T-helper 1 cell (primary cell): ENCODE results near the gene ATXN7L3B.
"Not testable (repeated sequence)": the region's sequence is repeated elsewhere in the genome, so short reads cannot be mapped to it uniquely, and the experiment has no call there.

Source experiments
- DNase-seq, 5 donors: peaks; one replicate each; pipeline ENCODE4 v3.0.0-alpha.2; 2012 to 2020
- total RNA-seq, 4 donors: gene quantifications; one replicate each; lab custom pipeline; 2026; lab: John Stamatoyannopoulos, UW

The ATXN7L3B gene, protein sequence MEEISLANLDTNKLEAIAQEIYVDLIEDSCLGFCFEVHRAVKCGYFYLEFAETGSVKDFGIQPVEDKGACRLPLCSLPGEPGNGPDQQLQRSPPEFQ
- total RNA-seq = 153 to 236 (median 183) reads per million in 4 donors

DNA sequence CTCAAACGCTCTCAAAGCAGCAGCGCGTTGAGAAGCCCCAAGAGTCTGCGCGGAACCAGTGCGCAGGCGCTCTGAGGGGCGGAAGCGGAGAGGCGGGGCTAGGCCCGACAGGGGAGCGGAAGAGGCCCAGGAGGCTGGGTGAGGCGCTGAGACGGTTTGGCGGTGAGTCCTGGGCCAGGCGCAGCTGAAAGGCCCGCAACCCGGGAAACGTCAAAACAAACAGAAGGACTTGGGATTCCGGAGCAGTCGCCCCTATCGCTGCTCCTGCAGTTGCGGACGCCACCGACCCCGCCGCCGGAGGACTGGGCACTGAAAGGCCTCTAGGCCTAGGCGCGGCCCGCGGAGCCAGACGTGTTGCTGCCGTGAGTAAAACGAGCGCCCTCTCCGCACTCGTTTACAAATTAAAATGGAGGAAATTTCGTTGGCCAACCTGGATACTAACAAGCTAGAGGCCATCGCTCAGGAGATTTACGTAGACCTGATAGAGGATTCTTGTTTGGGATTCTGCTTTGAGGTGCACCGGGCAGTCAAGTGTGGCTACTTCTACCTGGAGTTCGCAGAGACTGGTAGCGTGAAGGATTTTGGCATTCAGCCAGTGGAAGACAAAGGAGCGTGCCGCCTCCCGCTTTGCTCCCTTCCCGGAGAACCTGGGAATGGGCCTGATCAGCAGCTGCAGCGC, at the start of gene ATXN7L3B:
Gene ATXN7L3B, plus strand, starts transcription at position 129 of the 679 bp plus-strand sequence. Its CDS starts 278 bp downstream, at position 407.
- peak; percentile 89 to 96 (median 92) for DNase-seq

- DNase-seq = no peak
These were observed 49.5 kb upstream of the ATXN7L3B start for GRCh38 chr12:74488134-74488533.

- no peak for DNase-seq
These were observed 48.1 kb upstream of the ATXN7L3B start for GRCh38 chr12:74489543-74489942.

DNA sequence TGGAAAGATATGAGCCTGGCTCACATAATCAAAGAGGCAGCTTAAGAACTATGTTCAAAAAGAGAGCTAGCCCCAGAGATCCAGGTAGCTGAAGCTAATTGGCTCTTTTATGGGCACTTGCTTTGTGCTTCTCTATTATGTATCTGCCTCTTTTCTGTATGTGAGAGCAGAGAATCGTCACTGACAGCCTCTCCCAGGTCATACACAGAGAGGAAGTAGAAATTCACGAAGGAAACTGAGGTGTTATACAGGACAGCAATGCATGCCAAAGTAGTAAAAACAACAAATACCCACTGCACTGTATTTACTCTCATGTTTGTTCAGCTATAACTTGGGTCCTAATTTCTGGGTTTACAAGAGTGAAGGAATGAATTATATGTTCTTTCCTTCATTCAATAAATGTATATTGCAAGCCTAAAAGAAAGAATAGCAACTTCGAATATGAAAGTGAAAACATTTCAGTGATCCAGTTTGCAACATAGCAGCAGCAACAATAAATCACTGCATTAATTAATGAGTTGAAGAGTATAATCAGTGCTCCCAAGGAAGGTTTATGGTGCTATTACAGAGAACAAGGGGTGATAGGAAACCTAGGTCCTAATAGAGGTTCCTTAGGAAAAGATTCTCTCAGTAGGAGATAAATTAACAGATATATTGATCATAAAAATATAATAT, 47.1 kb upstream of the ATXN7L3B start:
- peak in 1 of 5 donors; percentile 3 for DNase-seq

DNA sequence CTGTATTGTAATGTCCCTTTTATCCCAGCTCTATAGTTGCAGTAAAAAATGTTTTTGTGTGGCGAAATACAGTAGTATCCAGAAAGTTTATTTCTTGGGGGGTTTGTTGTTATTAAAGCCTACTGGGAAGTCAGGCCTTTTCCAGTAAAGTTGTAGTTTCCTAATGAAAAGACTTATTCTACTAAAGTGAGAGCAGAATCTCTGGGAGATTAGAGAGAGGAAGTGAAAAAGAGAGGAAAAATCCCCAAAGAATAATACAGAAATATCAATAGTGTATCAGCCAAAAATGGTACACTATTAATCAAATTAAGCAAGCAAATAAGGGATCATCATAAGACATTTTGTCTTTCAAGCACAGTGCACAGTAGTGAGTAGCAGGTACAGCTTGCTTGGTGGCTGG, 46.3 kb upstream of the ATXN7L3B start:
- no peak for DNase-seq

- no peak for DNase-seq
These were observed 38.4 kb upstream of the ATXN7L3B start for GRCh38 chr12:74499192-74499591.

GRCh38 chr12:74508873-74509657, 28.6 kb upstream of the ATXN7L3B start:
- DNase-seq = not testable (repeated sequence)

GRCh38 chr12:74509886-74510285, 27.7 kb upstream of the ATXN7L3B start:
- no peak for DNase-seq

- DNase-seq = no peak
These were observed 23.4 kb upstream of the ATXN7L3B start for GRCh38 chr12:74514098-74514872.

DNA sequence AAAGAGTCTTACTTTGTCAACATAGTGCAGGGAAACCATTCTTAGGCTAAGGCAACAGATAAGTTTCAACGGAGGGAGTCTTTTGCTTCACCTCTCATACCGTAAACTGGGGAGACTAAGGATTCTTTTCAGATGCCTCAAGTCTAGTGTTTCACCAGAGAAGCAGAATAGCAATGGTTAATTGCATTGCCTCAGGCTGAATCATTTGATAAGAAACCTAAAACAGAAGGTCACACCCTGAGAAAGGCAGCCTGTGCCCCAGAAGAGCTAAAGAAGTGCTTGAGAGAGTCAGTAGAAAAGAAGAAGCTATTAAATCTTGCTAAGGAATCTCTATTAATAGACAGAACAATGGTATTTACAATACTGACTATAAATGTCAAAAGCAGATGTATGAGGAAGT, 21.8 kb upstream of the ATXN7L3B start:
- DNase-seq = no peak

DNA sequence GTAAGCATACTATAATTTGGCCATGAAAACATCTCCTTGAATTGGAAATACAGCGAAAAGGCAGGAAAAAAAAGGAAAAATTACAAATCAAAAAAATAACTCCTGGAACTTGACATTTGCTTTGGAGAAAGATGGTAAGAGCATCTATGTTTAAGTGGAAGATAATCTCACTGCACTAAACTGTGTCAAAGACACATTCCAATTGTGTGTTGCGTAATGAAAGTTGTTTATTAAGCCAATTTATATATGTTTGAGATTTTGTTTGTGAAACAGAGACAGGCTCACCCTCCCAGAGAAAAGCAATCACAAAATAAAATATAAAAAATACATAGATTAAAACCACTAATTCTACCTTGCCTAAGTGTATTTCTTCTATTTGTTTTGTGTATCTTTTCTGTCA, 11.1 kb upstream of the ATXN7L3B start:
- no peak for DNase-seq

DNA sequence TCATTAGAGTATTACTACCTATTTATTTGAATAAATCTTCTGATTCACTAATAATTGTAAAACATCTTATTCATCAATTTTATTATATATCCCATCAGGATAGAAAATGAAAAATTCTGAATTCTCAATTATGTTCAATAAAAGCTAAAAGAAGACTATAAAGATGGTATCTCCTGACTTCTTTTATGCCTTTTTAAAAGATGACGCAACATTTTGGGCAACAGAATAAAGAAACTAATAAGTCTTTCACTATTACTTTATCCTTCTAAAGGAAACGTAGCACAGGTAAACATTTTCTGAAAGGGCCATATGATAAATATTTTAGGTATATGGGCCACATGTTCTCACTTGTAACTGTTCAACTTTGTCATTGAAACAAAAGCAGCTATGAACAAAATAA, 10.1 kb upstream of the ATXN7L3B start:
- DNase-seq = no peak

GRCh38 chr12:74530676-74531075, 7.0 kb upstream of the ATXN7L3B start:
- no peak for DNase-seq

DNA sequence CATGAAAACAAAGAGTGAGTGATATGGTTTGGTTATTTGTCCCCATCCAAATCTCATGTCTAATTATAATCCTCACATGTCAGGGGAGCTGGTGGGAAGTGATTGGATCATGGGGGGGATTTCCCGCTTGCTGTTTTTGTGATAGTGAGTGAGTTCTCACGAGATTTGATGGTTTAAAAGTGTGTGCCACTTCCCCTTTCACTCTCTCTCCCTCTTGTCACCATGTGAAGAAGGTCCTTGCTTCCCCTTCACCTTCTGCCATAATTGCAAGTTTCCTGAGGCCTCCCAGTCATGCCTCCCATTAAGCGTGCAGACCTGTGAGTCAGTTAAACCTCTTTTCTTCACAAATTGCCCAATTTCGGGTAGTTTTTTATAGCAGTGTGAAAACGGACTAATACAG, 2.1 kb upstream of the ATXN7L3B start:
- no peak for DNase-seq

- peak in 1 of 5 donors; percentile 70 for DNase-seq
These were observed 419 bp upstream of the ATXN7L3B start for GRCh38 chr12:74537126-74537706.

DNA sequence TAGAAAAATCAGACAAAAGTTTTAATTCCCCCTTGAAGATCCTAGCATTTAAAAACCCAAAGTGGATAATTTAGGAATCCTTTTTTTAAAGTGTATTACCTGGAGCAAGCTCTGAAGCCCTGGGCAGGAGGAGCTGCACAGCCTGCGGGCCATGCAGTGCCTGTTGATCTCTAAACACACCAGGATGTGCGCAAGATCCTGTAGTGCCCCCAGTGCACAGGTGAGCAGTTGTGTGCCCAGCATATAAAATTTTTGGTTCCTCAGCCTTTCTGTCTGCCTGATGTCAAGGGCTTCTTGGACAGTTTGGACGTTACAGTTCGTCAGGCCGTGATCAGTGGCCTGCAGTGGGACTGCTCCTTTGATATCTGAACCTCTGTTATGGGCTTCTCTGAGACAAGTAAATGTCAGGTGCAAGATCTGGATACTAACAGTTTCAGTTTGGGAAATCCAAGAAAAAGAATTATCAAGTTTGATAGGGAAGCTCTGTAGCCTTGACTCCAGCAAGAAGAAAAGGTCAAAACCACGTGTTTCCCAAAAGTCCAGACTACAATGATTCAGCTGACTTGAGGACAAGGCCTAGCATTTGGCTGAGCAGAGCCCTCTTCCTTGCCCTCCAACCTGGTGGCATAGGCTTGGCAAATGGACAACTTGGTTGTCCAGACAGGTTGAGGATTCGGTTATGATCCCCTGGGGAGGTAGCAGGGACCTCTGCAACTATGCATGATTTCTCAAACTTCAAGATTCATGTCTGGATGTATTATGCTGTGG, 1.0 kb downstream of the ATXN7L3B start:
- DNase-seq = peak in 3 of 5 donors; percentile 30 to 47 (median 38)

- no peak for DNase-seq
These were observed 1.6 kb downstream of the ATXN7L3B start for GRCh38 chr12:74539261-74539660.

- no peak for DNase-seq
These were observed 2.3 kb downstream of the ATXN7L3B start for GRCh38 chr12:74539765-74540526.

DNA sequence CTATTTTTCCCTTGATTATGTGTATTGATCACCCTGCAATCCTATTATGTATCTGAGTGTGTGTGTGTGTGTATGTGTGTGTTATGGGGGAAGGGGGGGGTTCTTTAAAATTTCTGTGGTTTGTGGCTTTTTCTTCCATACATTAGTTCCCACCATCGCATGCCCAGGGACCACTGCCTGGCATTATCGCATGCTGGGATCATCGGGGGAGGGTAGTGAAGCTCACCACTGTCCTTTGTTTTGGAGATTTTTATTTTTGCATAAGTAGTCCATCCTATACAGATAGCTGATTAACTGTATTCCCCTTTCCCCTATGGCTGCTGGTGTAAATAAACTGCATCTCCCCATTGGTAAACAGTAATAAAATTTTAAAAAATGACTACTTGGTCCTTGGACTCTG, 3.4 kb downstream of the ATXN7L3B start:
- no peak for DNase-seq

- DNase-seq = no peak
These were observed 9.6 kb downstream of the ATXN7L3B start for GRCh38 chr12:74547249-74547648.
